ENCODE data around the gene PDE4D.

The PDE4D gene

GRCh38 chr5:59629561-59629960 is 264.0 kb downstream of the PDE4D start:
- no peak overlapping the region for H2BK15ac ChIP-seq (ENCODE audit: low read depth, poor library complexity, severe bottlenecking)
- H4K8ac ChIP-seq (ENCODE audit: low read length): no peak overlapping the region
- no peaks in the 10 kb centered on the region for H3K36me3 ChIP-seq (ENCODE audit: control insufficient read depth in 1 of 2, insufficient read depth in 2 of 2, low read depth in 1 of 2, low read length in 2 of 2)
- H2BK5ac ChIP-seq (ENCODE audit: low read depth, low read length, poor library complexity, severe bottlenecking): no peak overlapping the region
- no peak overlapping the region for H2BK120ac ChIP-seq (ENCODE audit: low read depth, low read length)
- H3K27me3 ChIP-seq (ENCODE audit: control insufficient read depth in 1 of 2, insufficient read depth in 1 of 2, low read length in 2 of 2): no peaks in the 10 kb centered on the region
- no peak overlapping the region for H3K27ac ChIP-seq (ENCODE audit: low read length, poor library complexity, severe bottlenecking)
- H3K23ac ChIP-seq (ENCODE audit: low read length in 2 of 2): no peak overlapping the region
- no peak overlapping the region for H3K4me3 ChIP-seq (ENCODE audit: insufficient read depth in 1 of 2, low read depth in 1 of 2, low read length in 2 of 2)
- H2AFZ ChIP-seq (ENCODE audit: low read depth, low read length): no peak overlapping the region
- H3K14ac ChIP-seq (ENCODE audit: low read length in 2 of 2): no peak overlapping the region
- WGBS: over 99% methylated on average over 4 of the region's 4 CpGs
- H3K4me1 ChIP-seq (ENCODE audit: control insufficient read depth, insufficient read depth, low read depth, low read length): no peaks in the 10 kb centered on the region
- H2BK12ac ChIP-seq (ENCODE audit: low read length in 2 of 2): no peak overlapping the region
- no peak overlapping the region for H2AK5ac ChIP-seq (ENCODE audit: low read length, severe bottlenecking)
- H3K9ac ChIP-seq (ENCODE audit: low read length): no peak overlapping the region
- peaks cover 7% of the 10 kb centered on the region for H3K79me1 ChIP-seq (replicated peaks; ENCODE audit: low read length, poor library complexity, severe bottlenecking)
- no peak overlapping the region for H3K18ac ChIP-seq (ENCODE audit: low read depth in 1 of 2, low read length in 2 of 2)
- H3K9me3 ChIP-seq (ENCODE audit: control insufficient read depth, low read length): peaks cover 5% of the 10 kb centered on the region
- no peak overlapping the region for H3K4me2 ChIP-seq (ENCODE audit: low read length, poor library complexity, severe bottlenecking)
- no peak overlapping the region for H4K91ac ChIP-seq (ENCODE audit: low read length)
- no peak for DNase-seq
- H3K4ac ChIP-seq (ENCODE audit: low read depth in 1 of 2, low read length in 2 of 2): no peak overlapping the region

- Histone ChIP-seq H3K9ac (ENCODE audit: low read length) (no peak overlapping the region), H3K4me3 (ENCODE audit: insufficient read depth in 1 of 2, low read depth in 1 of 2, low read length in 2 of 2) (no peak overlapping the region), H4K91ac (ENCODE audit: low read length) (no peak overlapping the region), H2BK5ac (ENCODE audit: low read depth, low read length, poor library complexity, severe bottlenecking) (no peak overlapping the region), H3K27ac (ENCODE audit: low read length, poor library complexity, severe bottlenecking) (no peak overlapping the region), H3K23ac (ENCODE audit: low read length in 2 of 2) (no peak overlapping the region), H3K4ac (ENCODE audit: low read depth in 1 of 2, low read length in 2 of 2) (no peak overlapping the region), H2BK12ac (ENCODE audit: low read length in 2 of 2) (no peak overlapping the region), H4K8ac (ENCODE audit: low read length) (no peak overlapping the region), H3K79me1 (replicated peaks; ENCODE audit: low read length, poor library complexity, severe bottlenecking) (peaks cover 7% of the 10 kb centered on the region), H3K18ac (ENCODE audit: low read depth in 1 of 2, low read length in 2 of 2) (no peak overlapping the region), H3K14ac (ENCODE audit: low read length in 2 of 2) (no peak overlapping the region), H2BK120ac (ENCODE audit: low read depth, low read length) (no peak overlapping the region), H3K4me1 (ENCODE audit: control insufficient read depth, insufficient read depth, low read depth, low read length) (no peaks in the 10 kb centered on the region), H3K4me2 (ENCODE audit: low read length, poor library complexity, severe bottlenecking) (no peak overlapping the region), H2AFZ (ENCODE audit: low read depth, low read length) (no peak overlapping the region), H3K9me3 (ENCODE audit: control insufficient read depth, low read length) (peaks cover 5% of the 10 kb centered on the region), H3K36me3 (ENCODE audit: control insufficient read depth in 1 of 2, insufficient read depth in 2 of 2, low read depth in 1 of 2, low read length in 2 of 2) (no peaks in the 10 kb centered on the region), H2AK5ac (ENCODE audit: low read length, severe bottlenecking) (no peak overlapping the region), H2BK15ac (ENCODE audit: low read depth, poor library complexity, severe bottlenecking) (no peak overlapping the region), H3K27me3 (ENCODE audit: control insufficient read depth in 1 of 2, insufficient read depth in 1 of 2, low read length in 2 of 2) (no peaks in the 10 kb centered on the region)
- no peak for DNase-seq
- WGBS: no CpG with 5 or more reads among the region's 2 CpGs
Observed at GRCh38 chr5:59628062-59628828, 265.3 kb downstream of the PDE4D start.

GRCh38 chr5:59624898-59625297 is 268.6 kb downstream of the PDE4D start:
- Histone ChIP-seq H2BK12ac (ENCODE audit: low read length in 2 of 2) (no peak overlapping the region), H3K14ac (ENCODE audit: low read length in 2 of 2) (no peak overlapping the region), H2BK15ac (ENCODE audit: low read depth, poor library complexity, severe bottlenecking) (no peak overlapping the region), H3K27ac (ENCODE audit: low read length, poor library complexity, severe bottlenecking) (no peak overlapping the region), H2BK120ac (ENCODE audit: low read depth, low read length) (no peak overlapping the region), H3K4me3 (ENCODE audit: insufficient read depth in 1 of 2, low read depth in 1 of 2, low read length in 2 of 2) (no peak overlapping the region), H3K4ac (ENCODE audit: low read depth in 1 of 2, low read length in 2 of 2) (no peak overlapping the region), H3K9me3 (ENCODE audit: control insufficient read depth, low read length) (peaks cover 5% of the 10 kb centered on the region), H3K18ac (ENCODE audit: low read depth in 1 of 2, low read length in 2 of 2) (no peak overlapping the region), H3K9ac (ENCODE audit: low read length) (no peak overlapping the region), H2AK5ac (ENCODE audit: low read length, severe bottlenecking) (no peak overlapping the region), H3K4me2 (ENCODE audit: low read length, poor library complexity, severe bottlenecking) (no peak overlapping the region), H3K27me3 (ENCODE audit: control insufficient read depth in 1 of 2, insufficient read depth in 1 of 2, low read length in 2 of 2) (no peaks in the 10 kb centered on the region), H3K4me1 (ENCODE audit: control insufficient read depth, insufficient read depth, low read depth, low read length) (no peaks in the 10 kb centered on the region), H3K23ac (ENCODE audit: low read length in 2 of 2) (no peak overlapping the region), H4K91ac (ENCODE audit: low read length) (no peak overlapping the region), H3K79me1 (replicated peaks; ENCODE audit: low read length, poor library complexity, severe bottlenecking) (peaks cover 2% of the 10 kb centered on the region), H2AFZ (ENCODE audit: low read depth, low read length) (no peak overlapping the region), H3K36me3 (ENCODE audit: control insufficient read depth in 1 of 2, insufficient read depth in 2 of 2, low read depth in 1 of 2, low read length in 2 of 2) (no peaks in the 10 kb centered on the region), H2BK5ac (ENCODE audit: low read depth, low read length, poor library complexity, severe bottlenecking) (no peak overlapping the region), H4K8ac (ENCODE audit: low read length) (no peak overlapping the region)
- no peak for DNase-seq
- 48% methylated on average over 1 of the region's 2 CpGs for WGBS

DNA sequence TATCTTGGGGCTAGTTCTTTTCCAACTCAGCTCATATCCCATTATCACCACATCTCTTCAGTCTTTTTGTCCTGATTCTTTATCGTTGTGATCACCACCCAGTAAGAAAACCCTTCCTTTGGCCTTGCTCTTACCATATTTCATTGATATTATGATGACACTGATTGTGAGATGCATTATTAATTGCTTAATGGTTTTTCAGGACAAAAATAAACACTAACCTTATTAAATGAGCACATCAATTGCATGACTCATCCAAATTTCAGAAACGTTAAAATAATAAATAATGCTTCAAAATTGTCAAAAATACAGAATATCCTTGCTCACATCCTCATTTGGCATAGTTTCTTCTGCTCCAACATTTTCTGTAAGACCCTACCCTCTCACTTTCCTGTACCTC is 270.7 kb downstream of the PDE4D start:
- H3K4me1 ChIP-seq (ENCODE audit: control insufficient read depth, insufficient read depth, low read depth, low read length): no peaks in the 10 kb centered on the region
- H2BK12ac ChIP-seq (ENCODE audit: low read length in 2 of 2): no peak overlapping the region
- H3K4ac ChIP-seq (ENCODE audit: low read depth in 1 of 2, low read length in 2 of 2): no peak overlapping the region
- H3K4me2 ChIP-seq (ENCODE audit: low read length, poor library complexity, severe bottlenecking): no peak overlapping the region
- no peak overlapping the region for H3K18ac ChIP-seq (ENCODE audit: low read depth in 1 of 2, low read length in 2 of 2)
- H2AFZ ChIP-seq (ENCODE audit: low read depth, low read length): no peak overlapping the region
- no peak overlapping the region for H2BK5ac ChIP-seq (ENCODE audit: low read depth, low read length, poor library complexity, severe bottlenecking)
- peaks cover 2% of the 10 kb centered on the region for H3K79me1 ChIP-seq (replicated peaks; ENCODE audit: low read length, poor library complexity, severe bottlenecking)
- 84% methylated on average over 1 of the region's 2 CpGs for WGBS
- no peaks in the 10 kb centered on the region for H3K9me3 ChIP-seq (ENCODE audit: control insufficient read depth, low read length)
- H3K27me3 ChIP-seq (ENCODE audit: control insufficient read depth in 1 of 2, insufficient read depth in 1 of 2, low read length in 2 of 2): no peaks in the 10 kb centered on the region
- no peak overlapping the region for H3K23ac ChIP-seq (ENCODE audit: low read length in 2 of 2)
- H3K4me3 ChIP-seq (ENCODE audit: insufficient read depth in 1 of 2, low read depth in 1 of 2, low read length in 2 of 2): no peak overlapping the region
- no peak overlapping the region for H4K8ac ChIP-seq (ENCODE audit: low read length)
- H4K91ac ChIP-seq (ENCODE audit: low read length): no peak overlapping the region
- no peak overlapping the region for H3K14ac ChIP-seq (ENCODE audit: low read length in 2 of 2)
- H2BK120ac ChIP-seq (ENCODE audit: low read depth, low read length): no peak overlapping the region
- no peak overlapping the region for H2AK5ac ChIP-seq (ENCODE audit: low read length, severe bottlenecking)
- no peak overlapping the region for H3K27ac ChIP-seq (ENCODE audit: low read length, poor library complexity, severe bottlenecking)
- H3K9ac ChIP-seq (ENCODE audit: low read length): no peak overlapping the region
- no peaks in the 10 kb centered on the region for H3K36me3 ChIP-seq (ENCODE audit: control insufficient read depth in 1 of 2, insufficient read depth in 2 of 2, low read depth in 1 of 2, low read length in 2 of 2)
- H2BK15ac ChIP-seq (ENCODE audit: low read depth, poor library complexity, severe bottlenecking): no peak overlapping the region
- no peak for DNase-seq

Data from mesenchymal stem cell (in vitro differentiated cells and primary cell).